ENCODE measurements around the gene CD38.

DNA sequence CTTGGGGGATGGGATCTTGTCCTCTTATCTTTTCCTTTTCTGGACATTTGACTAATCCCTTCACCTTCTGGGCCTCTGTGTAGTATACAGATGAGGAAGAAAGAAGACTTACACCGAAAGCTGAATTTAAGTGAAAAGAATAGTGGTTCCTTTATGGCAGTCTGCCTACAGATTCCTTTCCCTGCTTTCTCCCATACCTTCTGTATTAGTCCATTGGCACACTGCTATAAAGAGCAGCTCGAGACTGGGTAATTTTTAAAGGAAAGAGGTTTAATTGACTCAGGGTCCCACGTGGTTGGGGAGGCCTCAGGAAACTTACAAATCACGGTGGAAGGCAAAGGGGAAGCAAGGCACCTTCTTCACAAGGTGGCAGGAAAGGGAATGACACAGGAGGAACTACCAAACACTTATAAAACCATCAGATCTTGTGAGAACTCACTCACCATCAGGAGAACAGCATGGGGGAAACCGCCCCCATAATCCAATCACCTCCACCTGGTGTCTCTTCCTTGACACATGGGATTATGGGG lies 34.0 kb upstream of the CD38 start:
- TF ChIP-seq TAF1 (IDR thresholded peaks at IDR 0.05; ENCODE audit: borderline replicate concordance, insufficient read depth, low read length) (no peak), POLR2AphosphoS5 (IDR thresholded peaks at IDR 0.05; ENCODE audit: low read depth, low read length) (no peak), REST (IDR thresholded peaks at IDR 0.05; ENCODE audit: insufficient read depth in 1 of 2, low read depth in 2 of 2, low read length in 2 of 2) (no peak)

Data from PFSK-1 (cell line).